IMR-90 (cell line): ENCODE results near the gene AKR1C2. TPM values are rescaled to one million over a fixed set of nuclear protein-coding genes. Genes with fewer than 3 reads are reported as not detected.

Source experiments
- ATAC-seq: fragments of 200-7000 bp; cut with Tn5 transposase; 2 replicates; pipeline ENCODE4 v1.9.1; 2020; ENCODE audit warnings: low read depth, mild to moderate bottlenecking, moderate library complexity
- BruUV-seq: library from RNA; stranded (reverse); fragments of 400-500 nt; replicated peaks from 2 replicates; lab custom pipeline; 2021; lab: Mats Ljungman, UMichigan
- CTCF ChIA-PET: fragments of 300-600 bp; formaldehyde crosslinking; extraction: SDS; loops from one replicate; lab custom pipeline; 2021; ENCODE audit warnings: antibody characterized with exemption; lab: Yijun Ruan, JAX
- POLR2A ChIA-PET: fragments of 300-600 bp; sonication (Branson Sonifier 250); formaldehyde crosslinking; loops from one replicate; lab custom pipeline; 2022; ENCODE audit warnings: antibody characterized with exemption; ENCODE audit not compliant: unreplicated experiment; lab: Charles Lee
- DNase-seq: peaks from one replicate; pipeline ENCODE4 v3.0.0; 2013
- H2AFZ ChIP-seq: replicated peaks from 2 replicates; pipeline ENCODE3; 2013; ENCODE audit warnings: low read length, mild to moderate bottlenecking; ENCODE audit not compliant: poor library complexity
- H2AK5ac ChIP-seq: 2 replicates; pipeline ENCODE4 v1.6.1; 2013; ENCODE audit warnings: low read depth, low read length, inconsistent platforms
- H2AK9ac ChIP-seq: replicated peaks from 2 replicates; pipeline ENCODE3; 2013; ENCODE audit warnings: mild to moderate bottlenecking, low read depth, low read length, moderate library complexity; ENCODE audit not compliant: poor library complexity
- H2BK120ac ChIP-seq: 2 replicates; pipeline ENCODE4 v1.6.1; 2013; ENCODE audit warnings: low read depth, low read length, inconsistent platforms
- H2BK15ac ChIP-seq: 3 replicates; pipeline ENCODE4 v1.6.1; 2013; ENCODE audit warnings: low read depth, low read length, inconsistent platforms
- H2BK20ac ChIP-seq: 2 replicates; pipeline ENCODE4 v1.6.1; 2013; ENCODE audit warnings: low read depth, mild to moderate bottlenecking, inconsistent platforms, low read length, moderate library complexity
- H2BK5ac ChIP-seq: 2 replicates; pipeline ENCODE4 v1.6.1; 2013; ENCODE audit warnings: mild to moderate bottlenecking, low read depth, low read length, inconsistent platforms; ENCODE audit not compliant: poor library complexity, severe bottlenecking
- H3K14ac ChIP-seq: replicated peaks from 2 replicates; pipeline ENCODE4 v1.6.1; 2013; ENCODE audit warnings: low read depth, low read length, inconsistent platforms
- H3K18ac ChIP-seq: 2 replicates; pipeline ENCODE4 v1.6.1; 2013; ENCODE audit warnings: low read depth, low read length, control low read depth
- H3K23ac ChIP-seq: 2 replicates; pipeline ENCODE4 v1.6.1; 2013; ENCODE audit warnings: low read depth, low read length, inconsistent platforms
- H3K27ac ChIP-seq: 2 replicates; pipeline ENCODE4 v1.5.1; 2013; ENCODE audit warnings: mild to moderate bottlenecking, control low read depth, low read length; ENCODE audit not compliant: insufficient read depth
- H3K27me3 ChIP-seq: 2 replicates; pipeline ENCODE4 v1.6.1; 2013; ENCODE audit warnings: low read length; ENCODE audit not compliant: control insufficient read depth, insufficient read depth
- H3K36me3 ChIP-seq: 2 replicates; pipeline ENCODE4 v1.6.1; 2013; ENCODE audit warnings: low read length, mixed read lengths; ENCODE audit not compliant: control insufficient read depth, insufficient read depth
- H3K4ac ChIP-seq: 2 replicates; pipeline ENCODE4 v1.6.1; 2013; ENCODE audit warnings: low read depth, low read length, inconsistent platforms
- H3K4me1 ChIP-seq: 2 replicates; pipeline ENCODE4 v1.6.1; 2013; ENCODE audit warnings: low read length, mixed read lengths; ENCODE audit not compliant: control insufficient read depth, insufficient read depth
- H3K4me2 ChIP-seq: 2 replicates; pipeline ENCODE4 v1.6.1; 2013; ENCODE audit warnings: low read depth, mild to moderate bottlenecking, control low read depth, low read length, moderate library complexity
- H3K4me3 ChIP-seq: 2 replicates; pipeline ENCODE4 v1.5.1; 2013; ENCODE audit warnings: low read depth, mild to moderate bottlenecking, control low read depth, low read length, moderate library complexity; ENCODE audit not compliant: insufficient read depth
- H3K56ac ChIP-seq: 2 replicates; pipeline ENCODE4 v1.6.1; 2013; ENCODE audit warnings: low read length, inconsistent platforms; ENCODE audit not compliant: insufficient read depth; ENCODE audit errors: extremely low read depth
- H3K79me1 ChIP-seq, 2 experiments: 2 replicates each; pipeline ENCODE4 v1.6.1; 2013; ENCODE audit warnings: low read length in 2 of 2, inconsistent platforms in 1 of 2, low read depth in 1 of 2
- H3K9ac ChIP-seq: 2 replicates; pipeline ENCODE4 v1.6.1; 2013; ENCODE audit warnings: low read depth, low read length, control low read depth
- H3K9me1 ChIP-seq: 2 replicates; pipeline ENCODE4 v1.6.1; 2013; ENCODE audit warnings: low read length, inconsistent platforms; ENCODE audit not compliant: insufficient read depth
- H3K9me3 ChIP-seq: 2 replicates; pipeline ENCODE4 v1.6.1; 2013; ENCODE audit warnings: low read length; ENCODE audit not compliant: control insufficient read depth, insufficient read depth
- H4K20me1 ChIP-seq: 2 replicates; pipeline ENCODE4 v1.6.1; 2013; ENCODE audit warnings: low read length, inconsistent platforms; ENCODE audit not compliant: insufficient read depth
- H4K5ac ChIP-seq: 2 replicates; pipeline ENCODE4 v1.6.1; 2013; ENCODE audit warnings: mild to moderate bottlenecking, low read depth, low read length, control low read depth
- H4K8ac ChIP-seq, 2 experiments: 2 replicates each; pipeline ENCODE4 v1.6.1; 2013; ENCODE audit warnings: low read depth in 2 of 2, low read length in 2 of 2, control low read depth in 1 of 2, inconsistent platforms in 1 of 2
- H4K91ac ChIP-seq: 2 replicates; pipeline ENCODE4 v1.6.1; 2013; ENCODE audit warnings: low read depth, low read length, inconsistent platforms; ENCODE audit not compliant: insufficient read depth
- BHLHE40 ChIP-seq: fragments of 150-350 bp; IDR thresholded peaks from 2 replicates; pipeline ENCODE4 v1.6.1; 2016; ENCODE audit warnings: mild to moderate bottlenecking, low read depth, low read length
- CEBPB ChIP-seq: IDR thresholded peaks from 2 replicates; pipeline ENCODE4 v1.6.1; 2012; ENCODE audit warnings: low read depth, low read length, improper control_type of control experiment
- CHD1 ChIP-seq: IDR thresholded peaks from 2 replicates; pipeline ENCODE4 v1.6.1; 2012; ENCODE audit warnings: low read depth, low read length, improper control_type of control experiment
- CTCF ChIP-seq: conservative IDR thresholded peaks from 2 replicates; pipeline ENCODE4 v1.5.1; 2012; ENCODE audit warnings: mild to moderate bottlenecking, low read depth, low read length, improper control_type of control experiment
- ELK1 ChIP-seq: fragments of 150-350 bp; IDR thresholded peaks from 2 replicates; pipeline ENCODE4 v1.6.1; 2016; ENCODE audit warnings: low read depth, mild to moderate bottlenecking, low read length, moderate library complexity, borderline replicate concordance
- FOS ChIP-seq: fragments of 150-350 bp; IDR thresholded peaks from 2 replicates; pipeline ENCODE4 v1.6.1; 2016; ENCODE audit warnings: low read depth, low read length
- MAFK ChIP-seq: IDR thresholded peaks from 2 replicates; pipeline ENCODE4 v1.6.1; 2012; ENCODE audit warnings: low read depth, low read length, improper control_type of control experiment
- MAZ ChIP-seq: IDR thresholded peaks from 2 replicates; pipeline ENCODE4 v1.6.1; 2012; ENCODE audit warnings: low read depth, mild to moderate bottlenecking, low read length, improper control_type of control experiment, moderate library complexity, borderline replicate concordance
- MXI1 ChIP-seq: IDR thresholded peaks from 2 replicates; pipeline ENCODE4 v1.6.1; 2012; ENCODE audit warnings: low read depth, mild to moderate bottlenecking, low read length, moderate library complexity, borderline replicate concordance
- NFE2L2 ChIP-seq: fragments of 150-350 bp; IDR thresholded peaks from 2 replicates; pipeline ENCODE4 v1.6.1; 2016; ENCODE audit warnings: low read depth, mild to moderate bottlenecking, low read length
- POLR2A ChIP-seq: IDR thresholded peaks from 2 replicates; pipeline ENCODE4 v1.6.1; 2012; ENCODE audit warnings: mild to moderate bottlenecking, low read depth, low read length
- RAD21 ChIP-seq: IDR thresholded peaks from 2 replicates; pipeline ENCODE4 v1.6.1; 2012; ENCODE audit warnings: low read length, improper control_type of control experiment
- RCOR1 ChIP-seq: IDR thresholded peaks from 2 replicates; pipeline ENCODE4 v1.6.1; 2012; ENCODE audit warnings: mild to moderate bottlenecking, low read length, improper control_type of control experiment; ENCODE audit not compliant: insufficient replicate concordance
- RFX5 ChIP-seq: IDR thresholded peaks from 2 replicates; pipeline ENCODE4 v1.8.0; 2012; ENCODE audit warnings: low read depth, mild to moderate bottlenecking, low read length, moderate library complexity
- SMC3 ChIP-seq: fragments of 150-350 bp; IDR thresholded peaks from 2 replicates; pipeline ENCODE4 v1.6.1; 2016; ENCODE audit warnings: low read depth, mild to moderate bottlenecking, antibody characterized with exemption, low read length, moderate library complexity
- WGBS, 2 experiments: methylation state at CpG; one replicate each; pipeline versions ENCODE4 v1.1.5 to v1.1.7; 2013; ENCODE audit warnings: missing lambda C conversion rate in 2 of 2; ENCODE audit not compliant: insufficient read length in 1 of 2; ENCODE audit errors: extremely low coverage in 2 of 2; 5-methylcytosine and 5-hydroxymethylcytosine counted together
- dilution Hi-C: fragments of 300-500 bp; cut with HindIII; formaldehyde crosslinking; loops from one replicate; pipeline ENCODE4 v1.14.3; 2018; ENCODE audit warnings: low sequenced_read_pairs; ENCODE audit not compliant: unreplicated experiment
- in situ Hi-C: fragments of 300-500 bp; cut with MboI; formaldehyde crosslinking; loops from 3 replicates; pipeline ENCODE4 v1.14.3; 2019; ENCODE audit warnings: low sequenced_read_pairs, inconsistent platforms, mixed read lengths
- intact Hi-C: fragments of 100-400 bp; cut with micrococcal nuclease; formaldehyde crosslinking; loops from 2 replicates; pipeline ENCODE4 v1.10.0; 2022
- polyA plus RNA-seq, 3 experiments: library from polyadenylated mRNA; depleted of rRNA; stranded (reverse); fragments of >200 nt; gene quantifications; 2 replicates each; pipeline ENCODE4 v1.2.3, GENCODE V29; 2012; ENCODE audit warnings: low replicate concordance in 1 of 3
- total RNA-seq: library from RNA; depleted of rRNA; stranded (reverse); fragments of >200 nt; gene quantifications from 2 replicates; pipeline ENCODE4 v1.2.3, GENCODE V29; 2012
- TF ChIP-seq, protein P1 (sequence below): fragments of 150-350 bp; IDR thresholded peaks from 2 replicates; pipeline ENCODE4 v1.6.1; 2017; ENCODE audit warnings: mild to moderate bottlenecking, antibody characterized with exemption, low read length, low read depth

Gene AKR1C2
- total and polyA plus RNA-seq, 2 of the 4 experiments (the other 2 are of a cell fraction): 0.36 to 1.0 TPM

DNA sequence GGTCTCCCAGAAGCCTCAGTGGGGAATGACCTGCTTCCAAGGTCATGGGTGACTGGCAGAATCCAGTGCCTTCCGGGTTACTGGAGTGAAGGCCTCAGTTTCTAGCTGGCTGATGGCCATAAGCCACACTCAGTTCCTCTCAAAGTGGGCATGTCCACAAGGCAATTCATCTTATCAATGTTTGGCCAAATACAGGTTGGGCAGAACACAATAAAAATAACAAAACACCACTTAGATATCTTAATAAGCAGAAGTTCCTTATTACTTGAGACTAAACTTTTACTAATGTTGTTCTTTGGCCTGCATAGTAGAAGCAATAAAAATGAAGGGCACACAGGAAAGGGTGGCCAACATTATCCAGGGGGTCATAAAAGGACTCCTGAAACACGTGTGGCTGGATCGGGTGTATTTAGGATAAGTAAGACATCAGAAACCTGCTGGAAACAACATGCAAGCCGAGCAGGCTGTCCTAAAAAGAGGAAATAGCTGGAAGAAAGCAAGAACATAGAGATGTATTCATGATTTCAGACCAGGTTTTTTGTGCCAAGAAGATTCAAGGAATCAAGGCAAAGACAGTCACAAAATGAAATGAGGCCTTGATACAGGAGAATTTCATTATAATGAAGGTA, 19.6 kb upstream of the AKR1C2 start:
- no peak overlapping the region for H4K8ac ChIP-seq
- H3K14ac ChIP-seq: no peak overlapping the region
- no peaks in the 10 kb centered on the region for H3K36me3 ChIP-seq
- WGBS, 2 experiments: 50% methylated on average over 2 of the region's 4 CpGs; no CpG with 5 or more reads in 1 of the 2 experiments
- H3K23ac ChIP-seq: no peak overlapping the region
- no peak overlapping the region for H3K18ac ChIP-seq
- no TSS peak for BruUV-seq
- ChIA-PET POLR2A (no interaction called here), CTCF (no interaction called here)
- no peak for TF ChIP-seq RFX5
- no peak for TF ChIP-seq RAD21
- no peak for TF ChIP-seq MAZ
- TF ChIP-seq BHLHE40: no peak
- no peak for TF ChIP-seq RCOR1
- TF ChIP-seq ELK1: no peak
- no peak for TF ChIP-seq MXI1
- no peak for TF ChIP-seq CHD1
- TF ChIP-seq MAFK: no peak
- no peak for TF ChIP-seq CEBPB
- TF ChIP-seq CTCF: no peak
- TF ChIP-seq NFE2L2: no peak
- no peak for TF ChIP-seq SMC3
- no peak for TF ChIP-seq FOS
- TF ChIP-seq POLR2A: no peak
- TF ChIP-seq, protein P1, sequence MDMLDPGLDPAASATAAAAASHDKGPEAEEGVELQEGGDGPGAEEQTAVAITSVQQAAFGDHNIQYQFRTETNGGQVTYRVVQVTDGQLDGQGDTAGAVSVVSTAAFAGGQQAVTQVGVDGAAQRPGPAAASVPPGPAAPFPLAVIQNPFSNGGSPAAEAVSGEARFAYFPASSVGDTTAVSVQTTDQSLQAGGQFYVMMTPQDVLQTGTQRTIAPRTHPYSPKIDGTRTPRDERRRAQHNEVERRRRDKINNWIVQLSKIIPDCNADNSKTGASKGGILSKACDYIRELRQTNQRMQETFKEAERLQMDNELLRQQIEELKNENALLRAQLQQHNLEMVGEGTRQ: no peak
- in situ Hi-C loops (no loop called here), intact Hi-C loops (no loop called here), dilution Hi-C loops (no loop called here)
- H2AK5ac ChIP-seq: no peak overlapping the region
- no peak overlapping the region for H3K4me3 ChIP-seq
- H2BK120ac ChIP-seq: no peak overlapping the region
- H4K91ac ChIP-seq: no peak overlapping the region
- no peak overlapping the region for H2AK9ac ChIP-seq
- H2BK15ac ChIP-seq: no peak overlapping the region
- H3K9me3 ChIP-seq: no peaks in the 10 kb centered on the region
- H3K4ac ChIP-seq: no peak overlapping the region
- no peak overlapping the region for H4K5ac ChIP-seq
- H3K27ac ChIP-seq: no peak overlapping the region
- no peaks in the 10 kb centered on the region for H3K9me1 ChIP-seq
- H3K27me3 ChIP-seq: no peaks in the 10 kb centered on the region
- peaks cover 3% of the 10 kb centered on the region; the same call in 1 of the 2 replicates for H3K4me1 ChIP-seq
- no peak overlapping the region for H2BK20ac ChIP-seq
- no peaks in the 10 kb centered on the region for H4K20me1 ChIP-seq
- no peak overlapping the region for H2BK5ac ChIP-seq
- H3K56ac ChIP-seq: no peak overlapping the region
- no peak overlapping the region for H2AFZ ChIP-seq
- no peak overlapping the region for H3K9ac ChIP-seq
- no peak overlapping the region for H3K4me2 ChIP-seq
- DNase-seq (no peak), ATAC-seq (no peak)
- no peaks in the 10 kb centered on the region for H3K79me1 ChIP-seq
